Neuronal stem cell (in vitro differentiated cells): ENCODE results near the gene RALA.

Source experiments
- DNase-seq: peaks from one replicate; pipeline ENCODE4 v3.0.0-alpha.2; 2013; ENCODE audit warnings: low spot score
- H2AFZ ChIP-seq: one replicate; pipeline ENCODE4 v1.6.1; 2013; ENCODE audit warnings: mild to moderate bottlenecking, low read length, inconsistent platforms
- H2AK5ac ChIP-seq: 2 replicates; pipeline ENCODE4 v1.6.1; 2013; ENCODE audit warnings: low read depth, mild to moderate bottlenecking, inconsistent platforms, low read length, moderate library complexity, mixed read lengths
- H2BK120ac ChIP-seq: 2 replicates; pipeline ENCODE4 v1.6.1; 2013; ENCODE audit warnings: low read depth, mild to moderate bottlenecking, inconsistent platforms, low read length, moderate library complexity, mixed read lengths
- H2BK12ac ChIP-seq: one replicate; pipeline ENCODE4 v1.6.1; 2013; ENCODE audit warnings: low read length, inconsistent platforms
- H2BK15ac ChIP-seq: 2 replicates; pipeline ENCODE4 v1.6.1; 2013; ENCODE audit warnings: mild to moderate bottlenecking, low read length, inconsistent platforms, mixed read lengths
- H2BK5ac ChIP-seq: one replicate; pipeline ENCODE4 v1.6.1; 2013; ENCODE audit warnings: inconsistent platforms, mild to moderate bottlenecking, low read length, moderate library complexity
- H3K14ac ChIP-seq: one replicate; pipeline ENCODE4 v1.6.1; 2013; ENCODE audit warnings: low read length, inconsistent platforms
- H3K18ac ChIP-seq: 2 replicates; pipeline ENCODE4 v1.6.1; 2013; ENCODE audit warnings: low read length, inconsistent platforms
- H3K23ac ChIP-seq: 2 replicates; pipeline ENCODE4 v1.6.1; 2013; ENCODE audit warnings: low read depth, mild to moderate bottlenecking, mixed read lengths, low read length, inconsistent platforms; ENCODE audit not compliant: poor library complexity
- H3K27ac ChIP-seq: replicated peaks from 3 replicates; pipeline ENCODE4 v1.5.1; 2013; ENCODE audit warnings: low read length, inconsistent platforms
- H3K27me3 ChIP-seq, 3 experiments: 2 replicates each; pipeline ENCODE4 v1.6.1; 2013; ENCODE audit warnings: low read length in 3 of 3, mild to moderate bottlenecking in 2 of 3, inconsistent platforms in 1 of 3, low read depth in 1 of 3, mixed read lengths in 1 of 3, moderate library complexity in 1 of 3; ENCODE audit not compliant: control insufficient read depth in 3 of 3, insufficient read depth in 3 of 3
- H3K36me3 ChIP-seq, 2 donors: replicated peaks in 1 of 2; 2 replicates each; pipeline ENCODE4 v1.6.1; 2013; ENCODE audit warnings: low read length in 2 of 2; ENCODE audit not compliant: control insufficient read depth in 2 of 2, insufficient read depth in 2 of 2
- H3K4ac ChIP-seq: 2 replicates; pipeline ENCODE4 v1.6.1; 2013; ENCODE audit warnings: inconsistent platforms, mild to moderate bottlenecking, low read length, moderate library complexity
- H3K4me1 ChIP-seq, 2 donors: 1 replicate in 1 of 2; 2 replicates in 1 of 2; pipeline ENCODE4 v1.6.1; 2013; ENCODE audit warnings: low read length in 2 of 2, low read depth in 1 of 2; ENCODE audit not compliant: control insufficient read depth in 2 of 2, insufficient read depth in 1 of 2
- H3K4me2 ChIP-seq: one replicate; pipeline ENCODE4 v1.6.1; 2013; ENCODE audit warnings: mild to moderate bottlenecking, low read length, inconsistent platforms; ENCODE audit not compliant: insufficient read depth, poor library complexity, severe bottlenecking
- H3K4me3 ChIP-seq, 2 donors: 2 replicates each; pipeline ENCODE4 v1.5.1; 2013; ENCODE audit warnings: low read length in 2 of 2, mild to moderate bottlenecking in 2 of 2, inconsistent platforms in 1 of 2, moderate library complexity in 1 of 2
- H3K79me1 ChIP-seq: one replicate; pipeline ENCODE4 v1.6.1; 2013; ENCODE audit warnings: low read depth, mild to moderate bottlenecking, inconsistent platforms, low read length, moderate library complexity
- H3K9ac ChIP-seq: one replicate; pipeline ENCODE4 v1.6.1; 2013; ENCODE audit warnings: mild to moderate bottlenecking, low read depth, low read length, inconsistent platforms; ENCODE audit not compliant: poor library complexity
- H3K9me3 ChIP-seq, 2 donors: replicated peaks in 1 of 2; 2 replicates each; pipeline versions ENCODE3 to v1.6.1; 2013; ENCODE audit warnings: low read length in 2 of 2, mild to moderate bottlenecking in 2 of 2, inconsistent platforms in 1 of 2, low read depth in 1 of 2, mixed read lengths in 1 of 2, moderate library complexity in 1 of 2; ENCODE audit not compliant: control insufficient read depth in 2 of 2, insufficient read depth in 1 of 2
- H4K8ac ChIP-seq: one replicate; pipeline ENCODE4 v1.6.1; 2013; ENCODE audit warnings: low read depth, mild to moderate bottlenecking, inconsistent platforms, low read length, moderate library complexity
- H4K91ac ChIP-seq: one replicate; pipeline ENCODE4 v1.6.1; 2013; ENCODE audit warnings: low read length, low read depth, mild to moderate bottlenecking, inconsistent platforms; ENCODE audit not compliant: poor library complexity
- WGBS, 2 donors: extraction: QIAGEN DNeasy Blood & Tissue Kit; methylation state at CpG; one replicate each; pipeline ENCODE4 v1.1.7; 2013; ENCODE audit warnings: missing lambda C conversion rate in 2 of 2, mixed read lengths in 1 of 2; ENCODE audit not compliant: insufficient read length in 2 of 2, insufficient replicate concordance in 1 of 2; ENCODE audit errors: extremely low coverage in 2 of 2; 5-methylcytosine and 5-hydroxymethylcytosine counted together

Gene RALA

DNA sequence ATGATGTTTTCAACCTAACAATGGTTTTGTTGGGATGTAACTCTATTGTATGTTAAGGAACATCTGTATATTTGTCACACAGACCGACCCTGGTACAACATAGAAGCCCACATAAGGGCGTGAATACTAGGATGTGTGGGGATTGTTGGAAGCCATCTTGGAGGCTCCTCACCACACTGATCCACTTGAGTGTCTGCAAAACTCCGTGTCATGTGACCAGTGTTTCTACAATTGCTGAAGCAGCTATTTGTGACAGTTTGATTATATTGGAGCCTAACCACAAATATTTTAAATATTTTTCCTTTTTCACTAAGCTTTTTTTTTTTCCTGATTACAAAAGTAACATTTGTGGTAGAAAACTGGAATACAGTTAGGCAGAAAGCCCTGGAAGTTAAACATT is 27.9 kb downstream of the RALA start:
- Histone ChIP-seq H3K18ac (no peak overlapping the region), H3K4me1 (peaks cover 0 to 2% of the 10 kb centered on the region in 2 donors), H2BK12ac (no peak overlapping the region), H3K4me2 (no peak overlapping the region), H3K4me3 (no peak overlapping the region), H3K23ac (no peak overlapping the region), H3K14ac (no peak overlapping the region), H2AK5ac (no peak overlapping the region), H3K79me1 (no peaks in the 10 kb centered on the region), H2BK15ac (no peak overlapping the region), H3K9ac (no peak overlapping the region), H4K8ac (no peak overlapping the region), H3K27me3 (no peaks in the 10 kb centered on the region), H4K91ac (no peak overlapping the region), H3K4ac (no peak overlapping the region), H2AFZ (no peak overlapping the region), H3K9me3 (peaks cover 0 to 15% of the 10 kb centered on the region in 2 donors), H3K27ac (no peak overlapping the region), H2BK120ac (no peak overlapping the region), H3K36me3 (peaks cover 0 to 4% of the 10 kb centered on the region in 2 donors), H2BK5ac (no peak overlapping the region)
- WGBS, 2 donors: no CpG with 5 or more reads among the region's 3 CpGs
- DNase-seq: no peak

GRCh38 chr7:39656415-39656814 is 33.0 kb downstream of the RALA start:
- H3K23ac ChIP-seq: no peak overlapping the region
- peaks cover 0 to 15% of the 10 kb centered on the region in 2 donors for H3K9me3 ChIP-seq
- no peak overlapping the region for H4K8ac ChIP-seq
- H2AK5ac ChIP-seq: no peak overlapping the region
- H3K4me2 ChIP-seq: no peak overlapping the region
- DNase-seq: no peak
- H2BK5ac ChIP-seq: no peak overlapping the region
- no peaks in the 10 kb centered on the region for H3K4me1 ChIP-seq
- no peak overlapping the region for H2BK15ac ChIP-seq
- H2AFZ ChIP-seq: no peak overlapping the region
- H3K27ac ChIP-seq: no peak overlapping the region
- peaks cover 0 to 9% of the 10 kb centered on the region in 2 donors for H3K36me3 ChIP-seq
- no peak overlapping the region for H2BK120ac ChIP-seq
- H3K14ac ChIP-seq: no peak overlapping the region
- H3K4me3 ChIP-seq: no peak overlapping the region
- H3K27me3 ChIP-seq: no peaks in the 10 kb centered on the region
- no CpG with 5 or more reads among the region's 1 CpG for WGBS, 2 donors
- H3K79me1 ChIP-seq: no peaks in the 10 kb centered on the region
- no peak overlapping the region for H3K9ac ChIP-seq
- no peak overlapping the region for H3K18ac ChIP-seq
- H2BK12ac ChIP-seq: no peak overlapping the region
- no peak overlapping the region for H3K4ac ChIP-seq
- H4K91ac ChIP-seq: no peak overlapping the region

DNA sequence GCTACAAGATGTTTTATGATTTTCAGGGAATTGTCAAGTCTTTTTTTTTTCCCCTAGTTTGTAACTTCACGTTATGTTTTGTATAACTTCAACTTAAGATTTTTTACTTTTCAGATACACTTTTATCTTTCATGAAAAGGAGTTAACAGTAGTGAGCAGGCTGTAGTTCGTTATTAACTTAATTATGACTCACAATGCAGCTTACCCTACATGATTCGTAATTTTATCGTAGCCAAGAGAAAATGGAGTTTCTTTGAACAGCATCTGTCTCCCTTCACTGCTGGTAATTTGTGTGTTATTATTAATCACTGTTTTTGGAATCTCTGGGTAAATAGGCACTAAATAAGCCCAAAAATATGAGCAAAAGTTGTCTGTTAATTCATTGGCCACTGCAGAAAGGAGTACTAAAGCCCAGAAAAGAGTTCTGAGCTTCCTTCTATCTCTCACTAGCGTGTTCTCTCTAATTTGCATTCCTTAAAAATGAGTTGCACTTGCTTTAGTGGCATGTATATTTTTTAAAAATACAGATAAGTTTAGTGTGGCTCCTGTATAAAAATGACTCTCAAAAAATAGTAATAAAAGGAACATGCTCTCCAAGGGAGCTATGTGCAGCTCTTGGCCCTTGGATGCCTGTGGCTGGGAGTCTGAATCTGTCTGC is 36.1 kb downstream of the RALA start:
- H3K23ac ChIP-seq: no peak overlapping the region
- H3K27ac ChIP-seq: no peak overlapping the region
- H4K8ac ChIP-seq: no peak overlapping the region
- H2AFZ ChIP-seq: no peak overlapping the region
- H2BK5ac ChIP-seq: no peak overlapping the region
- no peak overlapping the region for H3K4me3 ChIP-seq
- peaks cover 2 to 43% of the 10 kb centered on the region in 2 donors for H3K9me3 ChIP-seq
- H4K91ac ChIP-seq: no peak overlapping the region
- no peak overlapping the region for H3K9ac ChIP-seq
- H3K36me3 ChIP-seq: peaks cover 0 to 19% of the 10 kb centered on the region in 2 donors
- H2BK15ac ChIP-seq: no peak overlapping the region
- no peak overlapping the region for H2BK120ac ChIP-seq
- H2BK12ac ChIP-seq: no peak overlapping the region
- no peaks in the 10 kb centered on the region for H3K79me1 ChIP-seq
- H3K27me3 ChIP-seq: no peaks in the 10 kb centered on the region
- H2AK5ac ChIP-seq: no peak overlapping the region
- no CpG with 5 or more reads among the region's 5 CpGs for WGBS, 2 donors
- no peak overlapping the region for H3K4ac ChIP-seq
- no peak for DNase-seq
- no peak overlapping the region for H3K14ac ChIP-seq
- no peaks in the 10 kb centered on the region for H3K4me1 ChIP-seq
- H3K4me2 ChIP-seq: no peak overlapping the region
- H3K18ac ChIP-seq: no peak overlapping the region

DNA sequence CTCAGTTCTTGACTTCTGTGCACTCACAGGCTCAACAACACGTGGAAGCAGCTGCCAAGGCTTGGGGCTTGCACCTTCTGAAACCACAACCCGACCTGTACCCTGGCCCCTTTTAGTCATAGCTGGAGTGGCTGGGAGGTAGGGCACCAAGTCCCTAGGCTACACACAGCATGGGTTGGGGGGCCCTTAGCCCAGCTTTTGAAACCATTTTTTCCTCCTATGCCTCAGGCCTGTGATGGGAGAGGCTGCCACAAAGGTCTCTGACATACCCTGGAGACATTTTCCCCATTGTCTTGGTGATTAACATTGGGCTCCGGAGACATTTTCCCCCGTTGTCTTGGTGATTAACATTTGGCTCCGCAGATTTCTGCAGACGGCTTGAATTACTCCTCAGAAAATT is 38.6 kb downstream of the RALA start:
- Histone ChIP-seq H2BK12ac (no peak overlapping the region), H3K4me3 (no peak overlapping the region), H3K4me2 (no peak overlapping the region), H4K91ac (no peak overlapping the region), H3K4me1 (peaks cover 1 to 5% of the 10 kb centered on the region in 2 donors), H3K27ac (no peak overlapping the region), H3K14ac (no peak overlapping the region), H2AFZ (no peak overlapping the region), H3K23ac (no peak overlapping the region), H3K18ac (no peak overlapping the region), H2AK5ac (no peak overlapping the region), H3K4ac (no peak overlapping the region), H4K8ac (no peak overlapping the region), H2BK5ac (no peak overlapping the region), H3K9me3 (peaks cover 2 to 37% of the 10 kb centered on the region in 2 donors), H2BK15ac (no peak overlapping the region), H2BK120ac (no peak overlapping the region), H3K9ac (no peak overlapping the region), H3K27me3 (no peaks in the 10 kb centered on the region), H3K36me3 (peaks cover 0 to 16% of the 10 kb centered on the region in 2 donors), H3K79me1 (no peaks in the 10 kb centered on the region)
- no CpG with 5 or more reads among the region's 6 CpGs for WGBS, 2 donors
- DNase-seq: no peak
